Hepatocyte (in vitro differentiated cells): ENCODE data around the gene STYXL2.

Experiments used
- CTCF ChIP-seq: fragments of 200-600 bp; sonication (generic); IDR thresholded peaks from 2 replicates; pipeline ENCODE4 v1.5.1; 2016; ENCODE audit warnings: antibody characterized with exemption, mild to moderate bottlenecking; ENCODE audit not compliant: poor library complexity
- EZH2 ChIP-seq: fragments of 200-600 bp; sonication (generic); IDR thresholded peaks from 2 replicates; pipeline ENCODE4 v1.6.1; 2016; ENCODE audit warnings: antibody characterized with exemption, mild to moderate bottlenecking, borderline replicate concordance

GRCh38 chr1:167116174-167116573 lies 22.3 kb downstream of the STYXL2 start:
- TF ChIP-seq CTCF (no peak), EZH2 (no peak)
